ENCODE data around the gene OR51V1.

- TF ChIP-seq TAF1 (IDR thresholded peaks at IDR 0.05; ENCODE audit: low read depth, low read length) = no peak
- TF ChIP-seq POLR2A (IDR thresholded peaks at IDR 0.05; ENCODE audit: low read depth, low read length) = no peak
- TF ChIP-seq POLR2AphosphoS5 (IDR thresholded peaks at IDR 0.05; ENCODE audit: low read depth, low read length) = no peak
- TF ChIP-seq PAX5 (IDR thresholded peaks at IDR 0.05; ENCODE audit: insufficient read depth, low read length, severe bottlenecking) = no peak
- no peak for TF ChIP-seq POU2F2 (IDR thresholded peaks at IDR 0.05; ENCODE audit: low read depth, low read length)
Observed at GRCh38 chr11:5232821-5233220, 32.3 kb upstream of the OR51V1 start.

Measured in GM12891 (cell line).